ENCODE results near the gene KREMEN1.
"Not testable (repeated sequence)": the region's sequence is repeated elsewhere in the genome, so short reads cannot be mapped to it uniquely, and the experiment has no call there.

KREMEN1 gene

GRCh38 chr22:29074276-29074772 is 1.5 kb downstream of the KREMEN1 start:
- DNase-seq (ENCODE audit: insufficient read length, low spot score) (no peak), FAIRE-seq (no peak)

GRCh38 chr22:29078036-29078868 is 5.4 kb downstream of the KREMEN1 start:
- no peak for FAIRE-seq
- no peak for DNase-seq (ENCODE audit: insufficient read length, low spot score)

DNA sequence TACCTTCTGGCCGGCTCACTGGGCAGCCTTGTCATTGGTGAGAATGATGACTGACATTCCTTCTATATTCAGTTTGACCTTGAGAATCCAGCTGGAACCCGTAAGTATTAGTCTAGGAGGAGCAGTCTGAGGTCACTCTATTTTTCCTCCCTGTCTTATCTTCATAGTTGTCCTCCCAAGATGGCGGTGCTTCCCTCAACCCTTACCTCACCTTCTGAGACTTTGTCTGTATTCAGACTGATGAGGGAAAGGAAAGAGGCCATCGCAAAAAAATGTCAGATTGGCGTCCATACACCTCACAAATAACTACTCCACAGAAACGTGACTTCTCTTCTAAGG is 6.0 kb downstream of the KREMEN1 start:
- FAIRE-seq = no peak

GRCh38 chr22:29079218-29079901 is 6.5 kb downstream of the KREMEN1 start:
- DNase-seq (ENCODE audit: insufficient read length, low spot score) (no peak), FAIRE-seq (no peak)

More for the DNA sequence above, 6.0 kb downstream of the KREMEN1 start:
- no peak for DNase-seq (ENCODE audit: insufficient read length, low spot score)

DNA sequence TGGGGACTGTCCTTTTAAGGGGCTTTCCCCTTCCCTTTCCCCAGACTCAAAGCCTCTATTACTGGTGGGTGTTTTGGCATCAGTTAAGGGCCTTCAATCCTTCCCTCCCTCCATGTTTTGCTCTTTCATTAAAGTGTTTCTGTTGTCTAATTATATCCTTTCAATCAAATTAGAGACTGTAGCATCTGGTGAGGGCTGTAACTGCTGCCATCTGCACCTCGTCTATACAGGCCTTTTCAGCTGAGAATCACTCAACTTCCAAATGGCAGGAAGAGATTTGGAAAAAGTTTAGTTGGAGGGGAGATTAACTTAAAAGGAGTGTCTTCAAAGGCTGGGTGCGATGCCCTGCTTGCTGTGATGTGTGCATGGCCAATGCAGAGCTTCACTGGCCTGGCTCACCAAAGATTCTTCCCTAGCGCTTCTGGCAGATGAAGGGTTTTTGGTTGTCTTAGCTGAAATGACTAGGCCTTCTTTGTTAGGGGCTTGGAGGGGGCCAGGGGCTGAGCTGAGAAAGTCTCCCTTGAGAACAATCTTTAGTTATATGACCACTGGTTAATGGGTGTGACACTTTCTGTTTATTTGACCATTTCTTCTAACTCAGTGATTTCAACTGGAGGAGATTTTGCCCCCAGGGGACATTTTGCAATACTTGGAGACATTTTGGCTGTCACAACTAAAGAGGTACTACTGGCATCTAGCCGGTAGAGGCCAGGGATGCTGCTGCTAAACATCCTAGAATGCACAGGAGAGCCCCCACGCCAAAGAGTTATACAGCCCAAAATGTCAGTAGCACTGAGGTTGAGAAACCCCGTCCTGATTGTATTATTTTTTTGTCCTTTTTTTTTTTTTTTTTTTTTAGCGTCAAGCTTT is 7.5 kb downstream of the KREMEN1 start:
- FAIRE-seq (no peak), DNase-seq (ENCODE audit: insufficient read length, low spot score) (no peak)

DNA sequence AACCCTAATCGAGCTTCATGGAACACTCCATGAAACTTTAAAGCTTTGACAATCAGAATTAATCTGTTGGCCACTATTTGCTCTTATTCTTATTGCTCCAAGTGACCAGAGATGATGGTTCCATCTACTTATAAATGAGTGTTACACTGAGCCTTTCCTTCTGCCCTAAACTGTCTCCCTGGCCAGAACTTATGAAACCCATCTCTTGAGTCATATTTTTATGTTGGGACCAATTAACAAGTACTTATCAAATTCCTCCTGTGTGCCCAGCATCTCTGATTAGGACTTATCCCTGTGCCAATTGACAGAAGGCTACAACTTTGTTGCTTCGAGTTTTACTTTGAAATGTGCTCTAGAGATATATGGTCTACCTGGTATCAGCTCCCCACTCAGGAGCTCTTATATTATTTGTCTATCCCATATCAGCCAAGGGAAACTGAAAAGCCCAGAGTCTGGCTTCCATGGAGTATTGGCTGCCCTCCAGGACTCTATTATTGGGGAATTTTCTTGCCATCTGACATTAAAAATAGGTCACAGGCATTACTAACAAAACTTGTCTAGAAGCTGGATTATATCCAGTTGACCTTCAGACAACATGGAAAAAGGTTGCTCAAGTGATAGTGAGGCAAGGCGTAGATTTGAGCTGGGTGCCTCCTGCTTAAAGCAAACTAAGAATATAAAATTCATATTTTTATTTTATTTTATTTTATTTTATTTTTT is 8.8 kb downstream of the KREMEN1 start:
- DNase-seq (ENCODE audit: insufficient read length, low spot score) (no peak), FAIRE-seq (no peak)

- DNase-seq (ENCODE audit: insufficient read length, low spot score) (no peak), FAIRE-seq (no peak)
These were observed 10.2 kb downstream of the KREMEN1 start for GRCh38 chr22:29082826-29083545.

DNA sequence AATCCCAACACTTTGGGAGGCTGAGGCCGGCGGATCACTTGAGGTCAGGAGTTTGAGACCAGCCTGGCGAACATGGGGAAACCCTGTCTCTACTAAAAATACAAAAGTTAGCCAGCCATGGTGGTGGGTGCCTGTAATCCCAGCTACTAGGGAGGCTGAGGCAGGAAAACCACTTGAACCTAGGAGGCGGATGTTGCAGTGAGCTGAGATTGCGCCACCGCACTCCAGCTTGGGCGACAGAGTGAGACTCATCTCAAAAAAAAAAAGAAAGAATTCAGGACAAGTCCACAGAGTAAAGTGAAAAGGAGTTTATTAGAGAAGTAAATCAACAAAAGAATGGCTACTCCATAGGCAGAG is 10.7 kb downstream of the KREMEN1 start:
- not testable (repeated sequence) for FAIRE-seq; DNase-seq (ENCODE audit: insufficient read length, low spot score)

GRCh38 chr22:29083933-29084591 is 11.2 kb downstream of the KREMEN1 start:
- FAIRE-seq = no peak
- DNase-seq (ENCODE audit: insufficient read length, low spot score) = no peak

- FAIRE-seq (no peak), DNase-seq (ENCODE audit: insufficient read length, low spot score) (no peak)
These were observed 14.2 kb downstream of the KREMEN1 start for GRCh38 chr22:29087012-29087411.

DNA sequence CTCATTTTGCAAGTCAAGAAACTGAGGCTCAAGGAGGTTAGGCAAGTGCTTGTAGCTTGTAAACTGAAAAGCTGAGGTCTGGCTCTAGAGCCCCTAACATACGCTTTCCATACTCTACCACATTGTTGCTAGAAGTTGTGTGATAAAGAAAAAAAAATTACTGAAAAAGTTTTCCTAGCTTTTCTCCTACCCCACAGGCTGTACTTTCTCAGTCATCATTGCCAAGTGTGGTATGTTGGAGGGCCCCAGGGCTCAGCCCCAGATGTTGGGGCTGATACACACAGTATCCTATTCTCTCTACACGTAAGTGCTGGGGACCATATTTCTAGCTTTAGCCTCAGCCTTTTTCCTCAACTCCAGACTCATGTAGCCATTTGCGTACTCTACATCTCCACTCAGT is 16.0 kb downstream of the KREMEN1 start:
- DNase-seq (ENCODE audit: insufficient read length, low spot score) (no peak), FAIRE-seq (no peak)

DNA sequence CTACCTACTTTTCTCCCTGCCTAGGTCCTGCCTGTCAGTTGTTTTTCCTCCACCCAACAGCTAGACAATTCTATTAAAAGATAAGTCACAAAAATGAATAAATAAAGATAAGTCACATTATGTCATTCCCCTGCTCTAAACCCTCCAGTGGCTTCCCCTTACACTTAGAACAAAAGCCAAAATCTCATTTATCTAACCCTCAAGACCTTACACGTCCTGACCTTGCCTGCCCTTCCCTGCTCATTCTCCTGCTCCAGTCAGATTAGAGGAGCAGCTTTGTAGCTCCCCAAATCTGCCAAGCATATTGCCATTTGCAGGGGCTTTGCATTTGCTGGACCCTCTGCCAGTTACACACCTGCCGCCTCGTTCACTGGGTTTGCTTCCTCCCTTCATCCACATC is 16.7 kb downstream of the KREMEN1 start:
- no peak for FAIRE-seq
- DNase-seq (ENCODE audit: insufficient read length, low spot score) = no peak

DNA sequence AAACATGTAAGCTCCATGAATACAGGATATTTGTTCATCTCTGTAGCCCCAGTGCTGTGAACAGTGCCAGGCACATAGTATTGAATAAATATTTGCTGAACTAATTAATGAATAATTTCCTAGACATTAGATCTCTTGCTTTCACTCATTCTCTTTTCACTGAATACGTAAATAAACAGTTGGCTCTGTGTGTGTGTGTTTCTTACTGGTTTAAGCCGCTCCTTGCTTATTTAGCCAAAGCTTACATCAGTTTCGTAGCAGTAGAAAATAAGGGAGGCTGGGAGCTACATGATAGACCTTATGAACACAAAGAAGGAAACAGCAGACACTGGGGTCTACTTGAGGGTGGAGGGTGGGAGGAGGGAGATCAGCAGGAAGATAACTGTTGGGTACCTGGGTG is 17.2 kb downstream of the KREMEN1 start:
- no peak for FAIRE-seq
- no peak for DNase-seq (ENCODE audit: insufficient read length, low spot score)

- DNase-seq (ENCODE audit: insufficient read length, low spot score) = no peak
- no peak for FAIRE-seq
These were observed 19.4 kb downstream of the KREMEN1 start for GRCh38 chr22:29092243-29092642.

DNA sequence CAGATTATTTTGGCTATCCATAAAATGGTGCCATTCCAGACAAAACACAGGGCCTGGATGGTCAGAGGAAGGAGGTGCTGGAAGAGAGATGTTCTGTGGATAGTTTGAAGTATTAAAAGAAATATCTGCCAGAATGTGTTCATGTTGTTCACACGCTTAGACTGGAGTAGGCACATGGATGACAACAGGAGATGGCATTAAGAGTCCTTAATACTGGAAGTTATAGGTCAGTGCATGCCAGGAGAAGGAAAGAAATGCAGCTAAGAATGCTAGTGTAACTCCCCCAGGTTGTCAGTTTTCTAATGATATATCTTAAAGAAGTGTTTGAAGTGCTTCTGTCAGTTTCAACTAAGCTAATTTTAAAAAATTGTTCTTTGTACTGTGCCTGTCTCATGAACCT is 20.2 kb downstream of the KREMEN1 start:
- DNase-seq (ENCODE audit: insufficient read length, low spot score) (no peak), FAIRE-seq (no peak)

DNA sequence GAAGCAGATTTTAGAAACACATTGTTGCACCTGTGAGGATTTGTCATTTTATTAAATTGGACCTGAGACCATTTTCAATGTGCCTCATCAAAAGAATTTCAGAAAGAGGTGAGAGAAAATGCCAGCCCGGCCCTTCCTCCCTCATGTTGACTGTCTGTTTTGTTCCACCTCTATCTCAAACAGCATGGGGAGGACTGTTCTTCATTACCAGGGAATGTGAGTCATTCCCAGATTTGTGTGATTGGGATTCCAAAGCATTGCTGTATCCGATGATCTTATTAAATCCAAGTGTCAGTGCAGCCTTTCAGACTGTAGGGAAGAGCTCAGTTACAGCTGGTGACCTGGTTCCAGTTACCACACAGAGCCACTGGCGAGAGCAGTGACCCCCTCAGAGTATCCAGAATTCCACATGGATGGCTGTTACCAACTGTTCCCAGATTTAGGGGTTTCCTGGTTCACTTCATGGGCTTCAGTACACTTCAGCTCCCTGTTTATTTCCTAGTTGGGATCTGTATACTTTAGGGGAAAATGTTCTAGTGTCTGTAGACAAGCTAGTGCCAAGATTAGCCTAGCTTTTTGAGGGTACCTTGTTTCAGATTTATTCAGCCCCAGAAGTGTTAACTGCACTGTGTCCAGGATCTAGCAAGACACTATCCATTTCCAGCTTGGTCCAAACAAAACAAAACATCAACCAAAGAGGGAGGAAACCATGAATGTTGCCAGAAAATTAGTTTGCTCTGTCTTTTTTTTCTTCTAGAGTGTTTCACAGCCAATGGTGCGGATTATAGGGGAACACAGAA is 20.9 kb downstream of the KREMEN1 start:
- DNase-seq (ENCODE audit: insufficient read length, low spot score) (no peak), FAIRE-seq (no peak)

- no peak for DNase-seq (ENCODE audit: insufficient read length, low spot score)
- no peak for FAIRE-seq
These were observed 22.6 kb downstream of the KREMEN1 start for GRCh38 chr22:29095459-29095858.
